ENCODE data around the gene IL1RAPL2.
A peak's percentile ranks its signal among the peaks of the same experiment; 100 is the strongest.
"Not testable (repeated sequence)": the region's sequence is repeated elsewhere in the genome, so short reads cannot be mapped to it uniquely, and the experiment has no call there.

IL1RAPL2 gene

GRCh38 chrX:105173071-105173470 lies 607.1 kb downstream of the IL1RAPL2 start:
- no peak for DNase-seq (ENCODE audit: low spot score)

- DNase-seq (ENCODE audit: low spot score), result no peak
Observed at GRCh38 chrX:105179644-105180043, 613.6 kb downstream of the IL1RAPL2 start.

- DNase-seq (ENCODE audit: low spot score), result no peak
Observed at GRCh38 chrX:105189093-105189492, 623.1 kb downstream of the IL1RAPL2 start.

DNA sequence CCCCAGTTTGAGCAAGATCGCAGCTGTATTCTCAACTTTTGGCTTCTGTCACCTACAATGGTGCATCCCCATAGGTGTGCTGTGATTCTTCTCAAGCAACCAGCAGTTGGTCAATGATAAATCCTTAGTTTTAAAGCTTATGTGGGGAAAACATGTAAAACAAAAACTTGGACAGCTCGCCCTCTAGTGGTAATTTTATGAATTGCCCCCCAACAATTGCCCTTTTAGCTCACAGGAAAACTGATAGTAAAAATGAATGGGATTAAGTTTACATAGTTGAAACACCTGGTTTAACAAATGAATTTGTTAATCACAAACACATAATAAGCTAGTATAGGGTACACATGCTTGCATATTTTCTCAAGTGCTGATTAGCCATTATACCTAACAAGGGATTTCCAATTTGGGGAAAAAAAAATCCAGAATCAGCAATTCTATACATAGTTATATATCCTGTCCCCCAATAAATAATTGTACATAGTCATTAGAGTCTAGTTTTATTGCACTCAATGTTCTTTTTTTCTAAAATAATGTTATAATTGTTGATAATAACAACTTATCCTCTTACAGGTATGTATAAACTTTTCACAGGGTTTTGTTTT lies 624.4 kb downstream of the IL1RAPL2 start:
- peak; percentile 8 for DNase-seq (ENCODE audit: low spot score)

GRCh38 chrX:105191878-105192277 lies 625.9 kb downstream of the IL1RAPL2 start:
- no peak for DNase-seq (ENCODE audit: low spot score)

- no peak for DNase-seq (ENCODE audit: low spot score)
Observed at GRCh38 chrX:105209406-105209805, 643.4 kb downstream of the IL1RAPL2 start.

GRCh38 chrX:105210258-105210657 lies 644.3 kb downstream of the IL1RAPL2 start:
- no peak for DNase-seq (ENCODE audit: low spot score)

- DNase-seq (ENCODE audit: low spot score), result no peak
Observed at GRCh38 chrX:105211066-105211575, 645.1 kb downstream of the IL1RAPL2 start.

- DNase-seq (ENCODE audit: low spot score), result no peak
Observed at GRCh38 chrX:105219454-105220401, 653.7 kb downstream of the IL1RAPL2 start.

- DNase-seq (ENCODE audit: low spot score), result no peak
Observed at GRCh38 chrX:105220636-105221035, 654.6 kb downstream of the IL1RAPL2 start, which contains the start of gene TEX13A. TSS of gene TEX13A (minus strand) at chrX:105220694. CDS start at chrX:105220397, 297 bp downstream.

DNA sequence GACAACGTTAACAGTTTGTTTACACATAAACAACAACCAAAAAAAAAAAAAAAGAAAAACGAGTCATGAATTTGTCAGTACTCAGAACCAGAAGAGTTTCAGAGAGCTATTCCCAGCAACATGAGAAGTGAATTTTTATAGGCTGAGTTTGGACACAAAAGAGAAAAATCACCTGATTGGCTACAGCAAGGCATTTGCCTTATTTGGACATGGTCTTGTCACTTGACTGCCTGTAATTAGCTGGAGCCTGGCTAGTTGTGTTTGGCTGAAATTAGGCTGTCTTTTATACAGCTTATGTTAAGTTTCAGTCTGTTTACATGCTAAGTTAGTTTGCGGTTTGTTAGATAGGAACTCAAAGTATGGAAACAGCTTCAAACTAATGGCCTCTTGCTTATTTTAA lies 655.4 kb downstream of the IL1RAPL2 start:
- no peak for DNase-seq (ENCODE audit: low spot score)

- no peak for DNase-seq (ENCODE audit: low spot score)
Observed at GRCh38 chrX:105226499-105226898, 660.5 kb downstream of the IL1RAPL2 start.

DNA sequence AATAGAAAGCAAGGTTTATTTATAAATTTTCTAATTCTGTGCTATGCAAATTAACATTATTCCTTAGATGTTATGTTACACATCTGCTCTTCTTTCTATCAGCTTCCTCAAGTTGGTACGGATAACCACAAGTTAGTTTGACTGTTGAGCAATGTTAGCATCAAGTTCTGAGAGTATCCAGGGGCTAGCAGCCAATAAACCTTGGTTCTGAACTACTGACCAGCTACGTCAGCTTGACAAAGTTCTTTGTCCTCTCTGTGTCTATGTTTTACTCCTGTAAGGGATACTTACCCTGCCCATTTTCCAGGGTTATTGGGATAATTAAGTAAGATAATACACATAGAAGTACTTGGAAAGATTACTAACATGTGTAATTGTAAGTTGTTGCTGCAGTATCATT lies 662.6 kb downstream of the IL1RAPL2 start:
- DNase-seq (ENCODE audit: low spot score), result no peak

GRCh38 chrX:105229146-105229545 lies 663.1 kb downstream of the IL1RAPL2 start:
- no peak for DNase-seq (ENCODE audit: low spot score)

DNA sequence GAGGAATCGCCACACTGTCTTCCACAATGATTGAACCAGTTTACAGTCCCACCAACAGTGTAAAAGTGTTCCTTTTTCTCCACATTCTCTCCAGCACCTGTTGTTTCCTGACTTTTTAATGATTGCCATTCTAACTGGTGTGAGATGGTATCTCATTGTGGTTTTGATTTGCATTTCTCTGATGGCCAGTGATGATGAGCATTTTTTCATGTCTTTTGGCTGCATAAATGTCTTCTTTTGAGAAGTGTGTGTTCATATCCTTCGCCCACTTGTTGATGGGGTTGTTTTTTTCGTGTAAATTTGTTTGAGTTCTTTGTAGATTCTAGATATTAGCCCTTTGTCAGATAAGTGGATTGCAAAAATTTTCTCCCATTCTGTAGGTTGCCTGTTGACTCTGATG lies 671.4 kb downstream of the IL1RAPL2 start:
- not testable (repeated sequence) for DNase-seq (ENCODE audit: low spot score)

DNA sequence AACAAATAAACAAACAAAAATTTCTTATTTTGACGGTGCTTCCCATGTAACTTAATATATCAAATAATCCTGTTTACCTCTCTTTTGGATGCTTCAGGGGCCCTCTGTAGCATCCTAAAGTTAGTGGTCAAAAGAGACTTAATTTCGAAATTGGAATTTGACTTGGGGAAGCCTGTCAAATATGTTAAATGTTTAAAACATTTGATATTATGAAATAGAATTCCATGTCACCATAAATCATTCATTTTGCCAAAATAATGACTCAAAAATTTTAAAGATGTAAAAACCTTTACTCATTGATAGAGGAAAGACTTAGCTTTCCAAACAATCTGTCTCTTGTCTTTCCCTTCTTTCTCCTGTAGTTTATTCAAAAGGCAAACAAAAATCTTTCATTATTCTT lies 675.1 kb downstream of the IL1RAPL2 start:
- DNase-seq (ENCODE audit: low spot score), result no peak

- no peak for DNase-seq (ENCODE audit: low spot score)
Observed at GRCh38 chrX:105260291-105261043, 694.5 kb downstream of the IL1RAPL2 start.

DNA sequence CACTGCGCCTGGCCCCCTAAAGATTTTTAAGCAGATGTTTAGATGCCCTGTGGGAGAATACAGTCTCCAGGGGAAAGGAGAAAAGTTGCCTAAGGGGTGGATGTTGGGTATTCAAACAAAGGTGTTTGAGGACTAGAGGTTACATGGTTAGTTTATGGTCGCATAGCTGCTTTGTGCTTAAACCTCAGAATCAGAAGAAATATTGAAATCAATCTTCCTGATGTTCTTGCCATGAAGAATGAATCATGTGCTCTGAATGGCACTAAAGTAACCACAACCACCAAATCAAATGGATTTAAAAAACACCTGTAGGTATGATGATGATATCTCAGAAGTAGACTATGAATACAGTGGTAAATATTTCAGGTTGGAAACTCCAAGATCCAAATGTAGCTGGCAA lies 697.2 kb downstream of the IL1RAPL2 start:
- DNase-seq (ENCODE audit: low spot score), result no peak

DNA sequence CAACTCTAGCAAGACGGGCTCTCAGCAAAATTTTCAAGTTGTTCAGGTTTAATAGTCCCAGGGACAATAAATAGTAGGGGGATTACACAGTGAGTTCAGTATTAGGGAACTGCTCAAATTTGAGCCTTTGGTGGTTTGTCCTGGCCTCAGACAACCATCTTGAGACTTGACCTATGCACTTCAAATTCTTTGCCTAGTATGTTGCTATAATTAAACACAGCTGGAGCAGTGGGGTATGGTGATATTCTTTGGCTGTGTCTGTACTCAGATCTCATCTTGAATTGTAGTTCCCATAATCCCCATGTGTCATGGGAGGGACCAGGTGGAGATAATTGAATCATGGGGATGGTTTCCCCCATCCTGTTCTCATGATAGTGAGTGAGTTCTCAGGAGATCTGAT lies 697.8 kb downstream of the IL1RAPL2 start:
- no peak for DNase-seq (ENCODE audit: low spot score)

- no peak for DNase-seq (ENCODE audit: low spot score)
Observed at GRCh38 chrX:105265093-105265492, 699.1 kb downstream of the IL1RAPL2 start.

DNA sequence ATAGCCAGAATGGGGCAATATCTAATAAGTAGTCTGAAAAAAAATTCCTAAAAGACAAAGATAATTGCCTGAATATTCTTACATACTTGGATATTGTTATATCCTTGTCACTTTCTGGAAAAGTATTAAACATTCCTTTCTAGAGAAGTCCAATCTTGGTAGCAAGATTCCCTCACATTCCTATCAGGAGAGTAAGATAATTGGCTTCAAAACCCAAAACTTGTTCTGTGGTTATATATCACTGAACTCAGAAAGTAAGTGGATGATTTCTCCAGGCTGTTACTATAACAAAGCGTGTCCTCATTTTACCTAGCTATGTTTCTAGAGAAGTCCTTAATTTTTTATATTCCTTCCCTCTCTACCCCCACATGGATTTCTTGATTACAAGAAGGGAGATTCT lies 700.5 kb downstream of the IL1RAPL2 start:
- DNase-seq (ENCODE audit: low spot score), result no peak

- DNase-seq (ENCODE audit: low spot score), result no peak
Observed at GRCh38 chrX:105267167-105267566, 701.2 kb downstream of the IL1RAPL2 start.

Data from CD4-positive, alpha-beta T cell treated with Interleukin-6 at 100 ng/mL for 8 hours (primary cell).